Hematopoietic multipotent progenitor cell treated with erythropoietin and hydrocortisone succinate and interleukin-3 and kit ligand, for 6 days (in vitro differentiated cells): ENCODE measurements around the gene RSPO3.
A peak's percentile ranks its signal among the peaks of the same experiment; 100 is the strongest.

ENCODE experiments used
- DNase-seq: peaks from one replicate; pipeline ENCODE4 v3.0.0-alpha.2; 2015

The RSPO3 gene

DNA sequence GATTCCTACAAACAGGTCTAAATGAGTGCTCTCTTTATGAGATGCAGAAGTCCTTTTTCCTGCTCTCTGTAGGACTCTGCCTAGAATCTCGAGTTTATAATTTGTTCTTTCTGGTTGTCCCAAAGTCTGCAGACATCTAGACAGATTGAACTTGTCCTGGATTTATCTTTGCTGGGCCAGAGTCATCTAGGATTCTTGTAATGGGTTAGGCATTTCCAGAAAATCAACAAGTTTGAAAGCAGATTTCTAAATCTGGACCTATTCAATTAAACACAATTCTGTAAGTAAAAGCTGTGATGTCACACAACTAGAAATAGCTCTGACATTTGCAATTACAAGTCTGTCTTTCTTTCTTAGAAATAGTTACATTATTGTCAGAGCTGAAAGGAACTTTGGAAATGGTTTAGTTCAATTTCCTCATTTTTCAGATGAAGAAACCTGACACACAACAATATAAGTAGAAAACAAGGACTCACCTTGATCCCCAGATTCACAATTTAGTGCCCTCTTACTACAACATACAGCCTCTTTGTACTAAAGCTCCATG, 4.2 kb upstream of the RSPO3 start:
- DNase-seq: no peak

DNA sequence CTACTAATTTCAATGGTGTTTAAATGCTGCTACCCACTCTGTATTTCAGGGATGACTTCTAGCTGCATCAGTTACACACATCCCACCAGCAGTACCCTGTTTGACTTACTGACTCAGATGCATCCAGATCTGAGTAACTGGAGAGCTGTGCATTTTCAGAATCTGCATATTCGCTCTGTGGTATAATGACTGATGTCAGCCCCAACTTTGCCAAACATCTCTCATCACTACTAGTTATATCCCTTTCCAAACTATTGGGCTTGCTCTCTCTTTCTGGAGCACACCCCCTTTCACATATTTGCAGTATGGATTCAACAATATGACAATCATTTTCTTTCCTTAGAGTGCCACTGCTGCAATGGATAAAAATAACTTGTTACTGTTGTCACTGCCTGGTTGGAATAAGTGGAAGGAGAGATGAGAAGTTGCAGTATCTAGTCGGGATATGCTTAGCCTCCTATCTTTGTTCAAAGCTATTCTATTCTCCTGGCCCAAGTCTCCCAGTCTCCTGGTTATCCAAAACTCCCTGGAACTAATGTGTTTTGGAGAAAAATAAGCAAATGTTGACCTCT, 3.3 kb upstream of the RSPO3 start:
- no peak for DNase-seq

GRCh38 chr6:127115746-127116145, 2.7 kb upstream of the RSPO3 start:
- no peak for DNase-seq

DNA sequence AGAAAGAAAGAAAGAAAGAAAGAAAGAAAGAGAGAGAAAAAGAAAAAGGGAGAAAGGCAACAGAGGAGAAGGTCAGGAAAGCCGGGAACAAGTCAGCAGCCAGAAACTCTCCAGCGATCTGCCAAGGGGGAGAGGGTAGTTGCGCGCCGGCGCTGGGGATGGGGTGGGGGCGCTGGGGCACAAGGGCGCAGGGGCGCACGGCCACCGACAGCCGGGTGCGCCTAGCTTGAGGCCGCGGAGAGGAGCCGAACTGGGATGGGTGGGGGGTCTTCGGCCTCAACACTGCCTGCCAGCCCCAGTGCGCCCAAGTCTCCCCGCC, 533 bp upstream of the RSPO3 start:
- DNase-seq: no peak

DNA sequence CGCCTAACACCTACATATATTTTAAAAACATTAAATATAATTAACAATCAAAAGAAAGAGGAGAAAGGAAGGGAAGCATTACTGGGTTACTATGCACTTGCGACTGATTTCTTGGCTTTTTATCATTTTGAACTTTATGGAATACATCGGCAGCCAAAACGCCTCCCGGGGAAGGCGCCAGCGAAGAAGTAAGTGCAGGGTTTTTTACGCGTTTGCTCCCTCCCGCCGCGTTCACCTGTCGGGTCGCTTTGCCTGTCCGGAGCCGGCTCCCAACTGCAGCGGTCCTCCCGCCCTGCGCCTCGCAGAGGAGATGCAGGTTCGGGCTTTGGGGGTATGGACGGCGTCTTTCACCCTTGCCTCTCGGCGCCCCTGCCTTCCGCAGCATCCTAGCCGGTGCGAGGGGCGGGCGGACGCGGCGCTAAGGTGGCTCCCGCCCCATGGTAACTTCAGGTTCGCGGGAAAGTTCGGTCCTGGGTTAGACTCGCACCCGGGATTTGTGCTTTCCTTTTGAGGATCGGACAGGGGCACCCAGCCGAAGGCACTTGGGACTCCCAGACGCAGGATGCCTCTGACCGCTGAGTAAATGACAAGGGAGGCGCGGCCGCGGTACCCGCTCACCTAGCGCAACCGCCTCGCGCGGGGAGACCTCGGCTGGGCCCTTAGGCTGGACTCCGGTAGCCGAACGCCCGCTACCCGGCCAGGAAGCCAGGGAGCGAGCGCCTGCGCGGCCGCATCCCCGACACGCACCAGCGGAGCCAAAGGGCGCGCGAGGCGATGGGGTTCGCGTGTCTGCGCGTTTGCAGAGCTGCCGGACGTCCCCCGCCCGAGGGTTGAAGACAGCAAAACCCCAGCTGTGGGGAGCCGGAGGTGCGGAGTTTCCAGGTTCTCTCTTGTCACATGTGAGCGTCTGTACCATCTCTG, 891 bp downstream of the RSPO3 start:
- no peak for DNase-seq

DNA sequence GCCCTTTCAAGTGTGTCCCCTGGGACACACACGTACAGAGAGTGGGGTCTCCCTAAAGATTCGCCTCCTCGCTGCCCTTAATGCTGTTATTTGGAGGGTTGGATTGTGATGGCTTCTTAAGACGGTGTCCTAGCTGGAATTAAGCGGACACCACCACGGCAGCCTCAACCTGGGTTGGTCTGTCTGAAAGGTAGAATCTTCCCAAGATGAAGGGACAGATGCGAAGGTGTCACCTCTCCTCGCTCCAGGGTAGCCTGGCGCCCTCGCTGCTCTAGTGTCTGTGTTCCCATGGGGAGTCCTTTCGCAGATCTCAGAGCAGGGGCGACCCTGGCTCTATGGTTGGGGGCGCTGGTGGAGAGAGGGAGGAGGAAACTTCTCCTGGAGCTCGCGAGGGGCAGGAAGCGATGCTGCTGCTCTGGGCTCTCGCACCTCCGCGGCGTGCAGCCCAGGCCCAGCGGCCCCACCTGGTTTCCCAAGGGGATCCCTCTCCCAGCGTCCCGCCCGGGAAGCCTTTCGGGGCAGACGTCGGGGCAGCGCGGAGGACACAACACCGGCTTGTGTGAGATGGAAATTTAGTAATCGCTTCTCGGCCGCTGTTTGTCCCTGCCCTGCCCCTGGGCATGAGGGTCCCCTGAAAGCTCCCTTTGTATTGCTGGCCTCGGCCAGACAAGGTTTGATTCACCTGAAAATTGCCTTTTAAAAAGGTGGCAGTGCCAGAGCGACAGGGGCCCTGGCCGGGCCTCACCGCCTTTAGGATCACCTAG, 1.7 kb downstream of the RSPO3 start:
- DNase-seq: no peak

- DNase-seq: peak; percentile 73
These were observed 2.5 kb downstream of the RSPO3 start for GRCh38 chr6:127120787-127121636.

DNA sequence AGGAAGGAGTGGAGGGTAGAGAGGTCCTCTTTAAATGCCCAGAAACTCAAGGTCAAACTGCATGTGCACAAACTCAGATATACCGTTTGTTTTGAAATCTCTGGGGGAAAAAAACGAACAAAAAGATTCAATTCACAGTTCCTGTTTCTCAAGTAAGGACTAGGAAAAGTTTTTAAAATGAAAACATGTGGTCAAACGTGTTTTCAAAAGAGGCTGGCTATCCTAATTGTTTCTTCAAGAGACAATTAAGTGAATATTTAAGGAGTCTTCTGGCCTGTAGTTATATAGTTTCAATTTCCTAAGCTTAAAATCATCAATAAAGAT, 3.1 kb downstream of the RSPO3 start:
- DNase-seq: no peak

- DNase-seq: no peak
These were observed 5.7 kb downstream of the RSPO3 start for GRCh38 chr6:127124172-127124571.

DNA sequence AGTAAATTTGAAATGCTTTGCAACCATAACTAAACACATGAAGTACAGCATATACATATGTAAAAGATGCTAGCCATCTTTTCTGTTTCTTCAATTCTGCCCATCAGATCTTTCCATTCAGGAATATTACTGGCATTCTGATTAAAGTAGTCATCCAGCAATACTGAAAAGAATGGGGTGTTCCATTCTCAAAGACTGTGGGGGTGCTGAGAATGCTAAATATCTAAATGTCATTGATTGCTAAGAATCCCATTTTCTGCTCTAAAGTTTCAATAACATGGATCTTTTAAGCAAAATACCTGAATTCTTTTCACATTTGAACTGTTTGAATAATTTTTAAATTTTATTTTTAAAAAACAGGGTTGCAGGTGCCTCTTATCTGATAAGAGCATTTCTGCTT, 6.2 kb downstream of the RSPO3 start:
- DNase-seq: no peak

- no peak for DNase-seq
These were observed 9.6 kb downstream of the RSPO3 start for GRCh38 chr6:127128066-127128465.

- no peak for DNase-seq
These were observed 10.8 kb downstream of the RSPO3 start for GRCh38 chr6:127129251-127129650.

DNA sequence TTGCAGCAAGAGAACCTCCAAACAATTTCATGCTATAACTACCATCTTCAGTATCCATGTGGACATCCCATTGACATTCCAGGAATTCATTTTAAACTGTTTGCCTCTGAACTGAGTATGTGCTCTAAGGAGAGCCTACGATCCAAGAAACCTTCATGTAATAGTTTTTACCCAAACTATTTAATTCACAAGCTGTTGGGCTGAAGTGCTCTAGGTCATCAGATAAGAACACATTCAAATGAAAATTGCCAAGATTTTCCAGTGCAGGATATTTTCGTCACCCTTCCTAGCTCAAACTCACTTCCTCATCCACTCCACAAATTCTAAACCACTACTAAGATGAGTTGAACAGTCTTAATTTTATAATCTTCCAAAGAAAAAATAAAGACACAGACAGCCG, 12.8 kb downstream of the RSPO3 start:
- no peak for DNase-seq

DNA sequence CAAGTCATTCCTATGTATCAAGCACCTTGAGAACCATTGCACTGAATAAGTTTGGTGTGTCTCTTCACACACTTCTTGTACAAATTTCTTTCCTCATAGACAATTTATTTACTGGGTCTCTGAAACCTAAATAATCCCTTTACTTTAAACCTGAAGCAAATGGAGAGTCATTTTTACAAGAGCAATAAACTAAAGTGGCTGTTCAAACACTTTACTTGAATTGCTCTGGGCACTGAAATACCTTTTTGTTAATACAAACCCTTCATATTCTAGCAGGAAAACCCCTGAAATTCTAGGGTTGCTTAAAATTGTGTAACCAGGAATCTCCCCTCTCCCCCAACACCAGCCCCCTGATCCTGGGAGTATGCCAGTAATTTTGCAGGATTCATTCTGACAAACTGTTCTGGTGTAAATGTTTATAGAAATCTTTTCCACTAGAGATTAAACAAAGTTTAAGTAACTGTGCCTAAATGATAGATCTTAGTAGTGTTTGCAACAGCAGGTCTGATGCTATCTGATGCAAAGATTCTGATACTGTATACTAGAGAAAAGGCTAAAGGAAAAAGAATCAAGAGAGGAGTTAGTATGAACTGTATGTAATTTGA, 13.4 kb downstream of the RSPO3 start:
- no peak for DNase-seq

GRCh38 chr6:127134136-127134535, 15.7 kb downstream of the RSPO3 start:
- no peak for DNase-seq

DNA sequence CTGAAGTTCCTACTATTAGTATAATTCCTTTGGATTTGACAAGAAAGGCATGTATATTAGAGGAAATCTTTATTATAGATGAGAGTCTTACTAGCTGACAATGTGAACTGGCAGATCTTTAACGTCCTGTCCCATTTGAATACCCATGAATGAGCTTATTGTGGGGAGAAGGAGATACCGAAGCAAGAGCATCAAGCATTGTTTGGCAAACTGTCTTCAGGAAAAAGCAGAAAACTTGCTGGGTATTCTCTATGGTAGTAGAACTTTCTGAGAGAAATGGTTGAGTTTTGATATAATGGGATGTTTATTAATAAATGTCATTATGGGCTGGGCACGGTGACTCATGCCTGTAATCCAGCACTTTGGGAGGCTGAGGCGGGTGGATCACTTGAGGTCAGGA, 18.3 kb downstream of the RSPO3 start:
- no peak for DNase-seq

DNA sequence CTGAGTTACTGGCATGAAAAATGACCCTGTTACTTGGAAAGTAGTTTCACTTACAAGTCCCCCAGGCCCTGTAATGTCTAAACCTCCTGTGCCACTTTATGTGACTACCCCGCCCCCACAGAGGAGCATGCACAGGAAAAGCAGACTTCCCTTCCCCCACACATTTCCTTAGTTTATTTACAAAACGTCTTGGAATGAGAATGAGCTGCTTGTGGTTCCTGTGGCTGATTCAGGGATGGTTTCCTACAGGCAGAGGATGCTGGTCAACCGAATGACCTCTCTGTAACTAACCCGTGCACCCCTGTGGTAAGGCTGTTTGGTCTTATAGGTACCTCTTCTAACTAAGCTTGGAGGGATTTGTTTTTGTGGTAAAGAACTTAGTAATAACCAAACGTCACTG, 28.5 kb downstream of the RSPO3 start:
- DNase-seq: no peak

DNA sequence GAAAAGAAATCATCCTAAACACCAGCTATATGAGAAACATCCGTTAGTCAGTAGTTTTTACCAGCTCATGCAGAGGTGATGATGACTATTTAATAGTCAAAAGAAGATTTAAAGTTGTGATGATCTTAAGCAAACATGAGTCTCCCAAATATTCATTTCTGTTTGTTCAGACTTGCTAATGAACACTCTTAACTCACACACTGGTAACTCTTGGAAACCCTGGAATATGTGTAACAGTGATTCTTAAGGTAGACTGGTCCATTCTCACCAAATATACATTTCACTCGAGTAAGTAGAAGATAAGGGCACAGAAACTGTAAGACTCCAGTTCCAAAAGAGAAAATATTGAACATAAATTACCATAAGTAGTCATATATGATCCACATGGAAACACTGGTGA, 29.1 kb downstream of the RSPO3 start:
- DNase-seq: no peak

GRCh38 chr6:127148511-127148910, 30.0 kb downstream of the RSPO3 start:
- no peak for DNase-seq

- DNase-seq: no peak
These were observed 36.0 kb downstream of the RSPO3 start for GRCh38 chr6:127154509-127154908.

DNA sequence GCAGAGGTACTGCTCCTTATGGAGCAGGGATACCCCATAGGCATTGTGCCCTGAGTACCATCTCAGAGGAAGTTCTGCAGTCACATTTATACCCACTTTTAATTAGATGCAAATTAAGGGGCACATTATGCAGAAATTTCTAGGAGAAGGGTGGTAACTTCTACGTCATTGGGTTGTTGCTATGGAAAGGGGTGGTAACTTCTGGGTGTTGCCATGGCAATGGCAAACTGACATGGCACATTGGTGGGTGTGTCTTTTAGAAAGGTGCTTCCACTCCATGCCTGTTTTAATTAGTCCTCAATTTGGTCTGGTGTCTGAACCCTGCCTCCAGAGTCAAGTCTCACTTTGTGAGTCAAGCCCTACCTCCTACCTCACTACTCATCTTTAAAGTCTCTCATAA, 42.0 kb downstream of the RSPO3 start:
- DNase-seq: no peak

DNA sequence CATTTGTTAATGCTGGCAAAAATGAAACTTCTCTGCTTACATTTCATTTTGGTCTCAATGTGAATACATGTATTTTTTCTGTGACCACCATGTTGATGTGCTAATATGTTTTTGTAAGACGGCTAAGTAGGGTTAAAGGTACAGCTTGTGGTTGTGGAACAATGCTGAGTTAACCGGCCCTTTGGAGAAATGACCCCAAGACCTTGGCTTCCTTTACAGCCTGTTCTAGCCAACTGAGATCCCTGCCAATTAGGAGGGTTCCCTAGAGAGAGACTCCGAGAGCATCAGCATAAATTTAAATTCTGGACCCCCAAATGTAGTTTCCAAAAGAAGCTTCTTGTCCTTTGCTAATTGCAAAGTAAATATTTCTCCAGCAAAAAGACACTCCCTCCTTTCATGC, 44.4 kb downstream of the RSPO3 start:
- DNase-seq: no peak

GRCh38 chr6:127164036-127164435, 45.6 kb downstream of the RSPO3 start:
- DNase-seq: no peak
